GM12873 (cell line): Measurements from ENCODE around the gene OR2A12.

ENCODE experiments used
- CTCF ChIP-seq: IDR thresholded peaks from 2 replicates; pipeline ENCODE4 v1.5.1; 2012; ENCODE audit warnings: low read depth, mild to moderate bottlenecking, moderate library complexity, low read length, control low read depth; ENCODE audit not compliant: insufficient read depth; ENCODE audit errors: missing control alignments

Gene OR2A12

GRCh38 chr7:144085978-144086377 lies at the start of gene OR2A12:
OR2A12 (plus strand) TSS chr7:144086278; CDS start chr7:144095108, 8,830 bp downstream.
- no peak for TF ChIP-seq CTCF

GRCh38 chr7:144036302-144036885 lies 49.7 kb upstream of the OR2A12 start:
- no peak for TF ChIP-seq CTCF

GRCh38 chr7:144037414-144038035 lies 48.6 kb upstream of the OR2A12 start:
- no peak for TF ChIP-seq CTCF

GRCh38 chr7:144038887-144039286 lies 47.2 kb upstream of the OR2A12 start:
- TF ChIP-seq CTCF: no peak

- TF ChIP-seq CTCF: no peak
Measured at GRCh38 chr7:144048648-144049047, 37.4 kb upstream of the OR2A12 start, which contains the start of gene OR2A5. OR2A5 (plus strand) TSS chr7:144048948; CDS start chr7:144050402, 1,454 bp downstream.

- TF ChIP-seq CTCF: no peak
Measured at GRCh38 chr7:144049491-144049890, 36.6 kb upstream of the OR2A12 start.

- no peak for TF ChIP-seq CTCF
Measured at GRCh38 chr7:144050093-144050492, 36.0 kb upstream of the OR2A12 start.
